Choroid plexus epithelial cell (primary cell): Measurements from ENCODE around the gene ARHGAP45.
A peak's percentile ranks its signal among the peaks of the same experiment; 100 is the strongest.

Experiments used
- DNase-seq: peaks from one replicate; pipeline ENCODE4 v3.0.0-alpha.2; 2010; ENCODE audit warnings: low read depth
- H3K4me3 ChIP-seq: 2 replicates; pipeline ENCODE4 v1.5.1; 2011; ENCODE audit warnings: low read depth, mild to moderate bottlenecking, control low read depth, low read length, moderate library complexity
- CTCF ChIP-seq: conservative IDR thresholded peaks from 2 replicates; pipeline ENCODE4 v1.5.1; 2011; ENCODE audit warnings: low read depth, mild to moderate bottlenecking, control low read depth, inconsistent platforms, low read length, moderate library complexity

Gene ARHGAP45

GRCh38 chr19:1109697-1110671 lies 43.0 kb downstream of the ARHGAP45 start:
- no peak for DNase-seq
- no peak overlapping the region for H3K4me3 ChIP-seq
- TF ChIP-seq CTCF = no peak

GRCh38 chr19:1110809-1111640 lies 44.1 kb downstream of the ARHGAP45 start:
- no peak for TF ChIP-seq CTCF

DNA sequence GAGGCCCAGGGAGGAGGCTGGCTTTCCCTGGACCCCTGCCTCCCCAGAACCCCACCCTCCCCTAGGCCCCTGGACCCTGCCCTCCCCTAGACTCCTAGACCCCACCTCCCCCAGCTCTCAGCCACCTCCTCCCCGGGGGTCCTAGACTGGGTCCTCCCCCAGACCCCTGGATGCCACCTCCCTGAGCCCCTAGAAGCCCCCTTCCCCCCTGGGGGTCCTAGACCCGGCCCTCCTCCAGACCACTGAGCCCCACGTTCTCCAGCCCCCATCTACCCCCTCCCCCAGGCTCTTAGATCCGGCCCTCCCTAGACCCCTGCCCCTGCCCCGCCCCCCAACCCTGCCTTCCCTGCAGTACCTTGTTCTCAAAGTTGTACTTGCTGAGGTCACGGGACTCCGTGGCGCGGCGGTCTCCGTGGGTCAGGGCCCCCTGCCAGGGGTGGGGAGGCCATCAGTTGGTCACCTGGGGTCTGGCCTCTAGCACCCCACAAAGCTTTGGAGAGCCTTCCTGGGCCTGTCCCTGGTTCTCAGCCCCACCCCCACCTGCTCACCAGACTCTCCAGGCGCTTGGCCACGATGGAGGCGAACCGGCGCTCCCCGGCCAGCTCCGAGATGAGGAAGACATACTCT lies 44.8 kb downstream of the ARHGAP45 start:
- H3K4me3 ChIP-seq = no peak overlapping the region
- no peak for DNase-seq
- TF ChIP-seq CTCF = no peak

More at GRCh38 chr19:1110809-1111640, 44.1 kb downstream of the ARHGAP45 start:
- H3K4me3 ChIP-seq = no peak overlapping the region
- no peak for DNase-seq

- TF ChIP-seq CTCF = no peak
- DNase-seq = no peak
- H3K4me3 ChIP-seq = no peak overlapping the region
Observed at GRCh38 chr19:1112268-1113029, 45.5 kb downstream of the ARHGAP45 start.

GRCh38 chr19:1113030-1113985 lies 46.3 kb downstream of the ARHGAP45 start:
- DNase-seq = peak; percentile 98
- no peak overlapping the region for H3K4me3 ChIP-seq
- TF ChIP-seq CTCF = peak; percentile 79
